HCT116 (cell line): ENCODE measurements around the gene RGS7. TPM values are rescaled to one million over a fixed set of nuclear protein-coding genes. Genes with fewer than 3 reads are reported as not detected.

Source experiments
- ATAC-seq: fragments of 200-7000 bp; cut with Tn5 transposase; 2 replicates; pipeline ENCODE4 v1.9.1; 2020; ENCODE audit warnings: mild to moderate bottlenecking, moderate library complexity
- BruUV-seq: library from RNA; stranded (reverse); fragments of 400-500 nt; replicated peaks from 2 replicates; lab custom pipeline; 2021; lab: Mats Ljungman, UMichigan
- CTCF ChIA-PET: fragments of 300-600 bp; sonication (Branson Sonifier 250); formaldehyde crosslinking; loops from one replicate; lab custom pipeline; 2021; ENCODE audit warnings: antibody characterized with exemption; lab: Charles Lee
- POLR2A ChIA-PET: fragments of 300-600, 350-600 bp; sonication (Branson Sonifier 250); formaldehyde crosslinking; loops from one replicate; lab custom pipeline; 2021; ENCODE audit warnings: antibody characterized with exemption; lab: Charles Lee
- RAD21 ChIA-PET, 2 experiments: fragments of 300-600 bp; sonication (Branson Sonifier 250); formaldehyde crosslinking; loops; one replicate each; lab custom pipeline; 2023; ENCODE audit warnings: low total read pairs in 2 of 2; ENCODE audit not compliant: uncharacterized antibody in 2 of 2, unreplicated experiment in 2 of 2, low non-redundant PET in 1 of 2; lab: Charles Lee
- DNase-seq: peaks from one replicate; pipeline ENCODE4 v3.0.0-alpha.2; 2010; ENCODE audit warnings: low read depth, low spot score
- H2AFZ ChIP-seq: fragments of 200-600 bp; shearing (Covaris generic), sonication (generic); 2 replicates; pipeline ENCODE4 v1.6.1; 2017; ENCODE audit warnings: low read depth, mixed run types, mixed read lengths, antibody characterized with exemption, low read length; ENCODE audit not compliant: poor library complexity, severe bottlenecking
- H3K27ac ChIP-seq: 2 replicates; pipeline ENCODE4 v1.5.1; 2012; ENCODE audit warnings: low read depth, low read length
- H3K27me3 ChIP-seq: fragments of 200-600 bp; sonication (generic); 2 replicates; pipeline ENCODE4 v1.6.1; 2016; ENCODE audit warnings: mixed run types, low read length, mixed read lengths; ENCODE audit not compliant: insufficient read depth
- H3K36me3 ChIP-seq, 2 experiments: fragments of 200-500 bp in 1 of 2; fragments of 200-600 bp in 1 of 2; sonication (Bioruptor generic) in 1 of 2; sonication (generic) in 1 of 2; 2 replicates each; pipeline versions ENCODE4 v1.5.1 to v1.6.1; 2014 to 2016; ENCODE audit warnings: low read length in 2 of 2, inconsistent platforms in 1 of 2, mixed read lengths in 1 of 2, mixed run types in 1 of 2; ENCODE audit not compliant: insufficient read depth in 2 of 2, control insufficient read depth in 1 of 2
- H3K4me1 ChIP-seq, 2 experiments: fragments of 200-600 bp in 1 of 2; sonication (generic) in 1 of 2; 2 replicates each; pipeline versions ENCODE4 v1.5.1 to v1.6.1; 2012 to 2017; ENCODE audit warnings: low read length in 2 of 2, inconsistent platforms in 1 of 2, mild to moderate bottlenecking in 1 of 2, mixed read lengths in 1 of 2, mixed run types in 1 of 2, moderate library complexity in 1 of 2; ENCODE audit not compliant: insufficient read depth in 2 of 2, control insufficient read depth in 1 of 2
- H3K4me2 ChIP-seq: fragments of 200-600 bp; sonication (generic); 2 replicates; pipeline ENCODE4 v1.6.1; 2017; ENCODE audit warnings: mixed run types, low read length, mixed read lengths
- H3K4me3 ChIP-seq, 2 experiments: fragments of 200-600 bp in 1 of 2; sonication (generic) in 1 of 2; replicated peaks in 1 of 2; 2 replicates each; pipeline ENCODE4 v1.5.1; 2011 to 2016; ENCODE audit warnings: low read length in 2 of 2, control low read depth in 1 of 2, low read depth in 1 of 2, mild to moderate bottlenecking in 1 of 2, mixed read lengths in 1 of 2, mixed run types in 1 of 2
- H3K79me2 ChIP-seq: fragments of 200-600 bp; sonication (generic); 2 replicates; pipeline ENCODE4 v1.6.1; 2017; ENCODE audit warnings: mild to moderate bottlenecking, mixed run types, low read length, moderate library complexity, mixed read lengths; ENCODE audit not compliant: insufficient read depth
- H3K9ac ChIP-seq: fragments of 200-600 bp; sonication (generic); 2 replicates; pipeline ENCODE4 v1.6.1; 2016; ENCODE audit warnings: low read length, mixed read lengths
- H3K9me2 ChIP-seq: fragments of 200-600 bp; sonication (generic), shearing (Covaris generic); 2 replicates; pipeline ENCODE4 v1.6.1; 2017; ENCODE audit warnings: mixed run types, mild to moderate bottlenecking, moderate library complexity; ENCODE audit not compliant: insufficient read depth
- H3K9me3 ChIP-seq, 2 experiments: fragments of 200-500 bp in 1 of 2; fragments of 200-600 bp in 1 of 2; sonication (Bioruptor generic) in 1 of 2; sonication (generic) in 1 of 2; 2 replicates each; pipeline ENCODE4 v1.6.1; 2014 to 2017; ENCODE audit warnings: low read length in 2 of 2, mixed read lengths in 2 of 2, inconsistent platforms in 1 of 2, low read depth in 1 of 2, mild to moderate bottlenecking in 1 of 2, mixed run types in 1 of 2, moderate library complexity in 1 of 2; ENCODE audit not compliant: control insufficient read depth in 1 of 2, insufficient read depth in 1 of 2
- H4K20me1 ChIP-seq: fragments of 200-600 bp; sonication (generic), shearing (Covaris generic); 2 replicates; pipeline ENCODE4 v1.6.1; 2017; ENCODE audit warnings: mixed run types, mild to moderate bottlenecking, moderate library complexity; ENCODE audit not compliant: insufficient read depth
- EZH2 ChIP-seq: fragments of 200-600 bp; sonication (generic); IDR thresholded peaks from 2 replicates; pipeline ENCODE4 v1.6.1; 2017; ENCODE audit warnings: antibody characterized with exemption, mixed run types
- EZH2phosphoT487 ChIP-seq: fragments of 200-600 bp; IDR thresholded peaks from 2 replicates; pipeline ENCODE4 v1.6.1; 2018; ENCODE audit warnings: antibody characterized with exemption, borderline replicate concordance
- JUND ChIP-seq: IDR thresholded peaks from 2 replicates; pipeline ENCODE4 v1.6.1; 2012
- POLR2A ChIP-seq: IDR thresholded peaks from 2 replicates; pipeline ENCODE4 v1.7.0; 2011; ENCODE audit warnings: borderline replicate concordance; ENCODE audit not compliant: insufficient read depth, insufficient read length; ENCODE audit errors: extremely low read depth
- POLR2AphosphoS5 ChIP-seq: IDR thresholded peaks from 2 replicates; pipeline ENCODE4 v1.6.1; 2011; ENCODE audit warnings: mild to moderate bottlenecking, low read depth, low read length, moderate library complexity
- SIN3A ChIP-seq: IDR thresholded peaks from 2 replicates; pipeline ENCODE4 v1.6.1; 2012; ENCODE audit warnings: low read depth
- TCF7L2 ChIP-seq: IDR thresholded peaks from 2 replicates; pipeline ENCODE4 v1.7.0; 2011; ENCODE audit warnings: borderline replicate concordance, inconsistent platforms; ENCODE audit not compliant: insufficient read depth, insufficient read length; ENCODE audit errors: extremely low read depth
- ZFX ChIP-seq: fragments of 450-650 bp; IDR thresholded peaks from 2 replicates; pipeline ENCODE4 v1.6.1; 2017
- ZNF274 ChIP-seq: fragments of 200-500 bp; sonication (Bioruptor generic); IDR thresholded peaks from 2 replicates; pipeline ENCODE4 v1.6.1; 2014; ENCODE audit warnings: mild to moderate bottlenecking, low read depth, low read length, inconsistent platforms
- intact Hi-C: fragments of 100-400 bp; cut with micrococcal nuclease; formaldehyde crosslinking; loops from 2 replicates; pipeline ENCODE4 v1.10.0; 2022
- total RNA-seq: library from RNA; stranded (reverse); gene quantifications from one replicate; pipeline ENCODE4 v1.2.1, GENCODE V29; 2021; ENCODE audit not compliant: unreplicated experiment
- TF ChIP-seq, protein P1 (sequence below): IDR thresholded peaks from 2 replicates; pipeline ENCODE4 v1.6.1; 2012; ENCODE audit warnings: low read depth
- TF ChIP-seq, protein P2 (sequence below): IDR thresholded peaks from 2 replicates; pipeline ENCODE4 v1.6.1; 2012

The RGS7 gene
- total RNA-seq, 1 experiment from 2014 or later, result not detected

DNA sequence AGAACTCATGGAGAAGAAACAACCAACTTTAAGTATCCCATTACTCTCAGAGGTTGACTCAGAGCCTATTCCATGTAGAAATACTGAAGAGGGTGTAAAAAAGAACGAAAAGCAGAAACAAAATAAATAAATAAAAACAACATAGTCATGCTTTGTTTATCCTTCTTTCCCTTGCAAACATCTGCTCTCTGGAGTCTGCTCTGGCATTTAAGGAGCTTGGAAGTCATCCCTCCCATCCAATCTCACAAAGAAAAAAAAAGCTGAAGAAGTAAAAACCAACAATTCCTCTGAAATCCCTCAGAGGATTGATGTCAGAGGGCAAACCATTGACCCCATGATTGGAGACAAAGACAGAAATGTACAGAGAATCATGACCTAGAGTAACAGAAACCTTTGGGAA is 442.5 kb downstream of the RGS7 start (continued):
- TF ChIP-seq POLR2AphosphoS5, result no peak
- TF ChIP-seq POLR2A, result no peak

DNA sequence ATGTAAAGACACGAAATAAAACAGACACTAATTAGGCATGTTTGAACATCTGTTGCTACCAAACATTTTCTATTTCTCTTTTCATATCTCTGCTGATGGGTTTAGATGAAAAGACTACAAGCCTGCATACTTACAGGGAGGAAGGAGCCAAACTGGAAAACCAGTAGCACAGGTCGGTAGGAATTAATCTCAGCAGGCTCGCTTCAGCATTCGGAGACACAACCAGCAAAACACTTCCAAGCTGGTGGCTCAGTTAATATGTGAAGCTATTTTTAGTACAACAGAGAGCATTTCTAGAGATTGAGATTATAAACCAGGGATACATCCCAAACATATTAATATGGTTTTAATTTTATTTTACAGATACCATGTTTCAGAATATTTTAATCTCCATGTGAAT is 444.2 kb downstream of the RGS7 start:
- H3K9me3 ChIP-seq, result peaks cover 5 to 13% of the 10 kb centered on the region in 2 experiments; a peak in 2 of 4 replicates
- ATAC-seq, result no peak
- H3K4me2 ChIP-seq, result no peak overlapping the region
- H3K36me3 ChIP-seq, result no peaks in the 10 kb centered on the region
- H2AFZ ChIP-seq, result no peak overlapping the region
- H3K4me1 ChIP-seq, result no peaks in the 10 kb centered on the region
- H3K27me3 ChIP-seq, result no peaks in the 10 kb centered on the region
- intact Hi-C loops, result no loop called here
- H3K4me3 ChIP-seq, result no peak overlapping the region
- no TSS peak for BruUV-seq
- no peak overlapping the region for H3K27ac ChIP-seq
- RAD21 ChIA-PET, result no interaction called here
- H3K9ac ChIP-seq, result no peak overlapping the region
- no peak for TF ChIP-seq ZNF274
- TF ChIP-seq EZH2phosphoT487, result no peak
- TF ChIP-seq, protein P1, sequence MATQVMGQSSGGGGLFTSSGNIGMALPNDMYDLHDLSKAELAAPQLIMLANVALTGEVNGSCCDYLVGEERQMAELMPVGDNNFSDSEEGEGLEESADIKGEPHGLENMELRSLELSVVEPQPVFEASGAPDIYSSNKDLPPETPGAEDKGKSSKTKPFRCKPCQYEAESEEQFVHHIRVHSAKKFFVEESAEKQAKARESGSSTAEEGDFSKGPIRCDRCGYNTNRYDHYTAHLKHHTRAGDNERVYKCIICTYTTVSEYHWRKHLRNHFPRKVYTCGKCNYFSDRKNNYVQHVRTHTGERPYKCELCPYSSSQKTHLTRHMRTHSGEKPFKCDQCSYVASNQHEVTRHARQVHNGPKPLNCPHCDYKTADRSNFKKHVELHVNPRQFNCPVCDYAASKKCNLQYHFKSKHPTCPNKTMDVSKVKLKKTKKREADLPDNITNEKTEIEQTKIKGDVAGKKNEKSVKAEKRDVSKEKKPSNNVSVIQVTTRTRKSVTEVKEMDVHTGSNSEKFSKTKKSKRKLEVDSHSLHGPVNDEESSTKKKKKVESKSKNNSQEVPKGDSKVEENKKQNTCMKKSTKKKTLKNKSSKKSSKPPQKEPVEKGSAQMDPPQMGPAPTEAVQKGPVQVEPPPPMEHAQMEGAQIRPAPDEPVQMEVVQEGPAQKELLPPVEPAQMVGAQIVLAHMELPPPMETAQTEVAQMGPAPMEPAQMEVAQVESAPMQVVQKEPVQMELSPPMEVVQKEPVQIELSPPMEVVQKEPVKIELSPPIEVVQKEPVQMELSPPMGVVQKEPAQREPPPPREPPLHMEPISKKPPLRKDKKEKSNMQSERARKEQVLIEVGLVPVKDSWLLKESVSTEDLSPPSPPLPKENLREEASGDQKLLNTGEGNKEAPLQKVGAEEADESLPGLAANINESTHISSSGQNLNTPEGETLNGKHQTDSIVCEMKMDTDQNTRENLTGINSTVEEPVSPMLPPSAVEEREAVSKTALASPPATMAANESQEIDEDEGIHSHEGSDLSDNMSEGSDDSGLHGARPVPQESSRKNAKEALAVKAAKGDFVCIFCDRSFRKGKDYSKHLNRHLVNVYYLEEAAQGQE, result no peak
- TF ChIP-seq JUND, result no peak
- TF ChIP-seq EZH2, result no peak
- TF ChIP-seq, protein P2, sequence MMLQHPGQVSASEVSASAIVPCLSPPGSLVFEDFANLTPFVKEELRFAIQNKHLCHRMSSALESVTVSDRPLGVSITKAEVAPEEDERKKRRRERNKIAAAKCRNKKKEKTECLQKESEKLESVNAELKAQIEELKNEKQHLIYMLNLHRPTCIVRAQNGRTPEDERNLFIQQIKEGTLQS, result no peak
- TF ChIP-seq POLR2AphosphoS5, result no peak
- no peak for TF ChIP-seq POLR2A
- TF ChIP-seq SIN3A, result no peak
- TF ChIP-seq ZFX, result no peak
- TF ChIP-seq TCF7L2, result no peak
- no peaks in the 10 kb centered on the region for H4K20me1 ChIP-seq
- H3K79me2 ChIP-seq, result no peaks in the 10 kb centered on the region
- CTCF ChIA-PET, result no interaction called here
- POLR2A ChIA-PET, result no interaction called here
- no peaks in the 10 kb centered on the region for H3K9me2 ChIP-seq
- no peak for DNase-seq
